ENCODE data around the gene PLCB3. TPM values are rescaled to one million over a fixed set of nuclear protein-coding genes. Genes with fewer than 3 reads are reported as not detected.

PLCB3 gene
- polyA plus RNA-seq, 3 donors = 11.6 to 17.7 (median 15.1) TPM

GRCh38 chr11:64275841-64276240 lies 24.5 kb downstream of the PLCB3 start:
- no peak for DNase-seq (ENCODE audit: extremely low read depth in 1 of 11, low read depth in 9 of 11, low spot score in 4 of 11)

GRCh38 chr11:64276653-64277431 lies 25.5 kb downstream of the PLCB3 start:
- no peak for DNase-seq (ENCODE audit: extremely low read depth in 1 of 11, low read depth in 9 of 11, low spot score in 4 of 11)

- DNase-seq (ENCODE audit: extremely low read depth in 1 of 11, low read depth in 9 of 11, low spot score in 4 of 11) = no peak
These were observed 27.4 kb downstream of the PLCB3 start for GRCh38 chr11:64278576-64279190.

GRCh38 chr11:64281957-64282770 lies 30.8 kb downstream of the PLCB3 start:
- DNase-seq (ENCODE audit: extremely low read depth in 1 of 11, low read depth in 9 of 11, low spot score in 4 of 11) = no peak

- DNase-seq (ENCODE audit: extremely low read depth in 1 of 11, low read depth in 9 of 11, low spot score in 4 of 11) = no peak
These were observed 31.8 kb downstream of the PLCB3 start for GRCh38 chr11:64283092-64283491.

GRCh38 chr11:64284048-64284961 lies 33.0 kb downstream of the PLCB3 start, which contains the start of gene BAD:
BAD (minus strand) TSS chr11:64284665; CDS start chr11:64284368, 297 bp downstream.
- DNase-seq (ENCODE audit: extremely low read depth in 1 of 11, low read depth in 9 of 11, low spot score in 4 of 11) = peak in 10 of 11 donors; percentile 81 to 93 (median 89)

GRCh38 chr11:64284962-64285884 lies 33.9 kb downstream of the PLCB3 start, which contains the start of gene GPR137:
GPR137 (plus strand) TSS chr11:64285848; CDS start chr11:64286525, 677 bp downstream.
- peak in 7 of 11 donors; percentile 74 to 83 (median 81) for DNase-seq (ENCODE audit: extremely low read depth in 1 of 11, low read depth in 9 of 11, low spot score in 4 of 11)

- DNase-seq (ENCODE audit: extremely low read depth in 1 of 11, low read depth in 9 of 11, low spot score in 4 of 11) = no peak
These were observed 34.8 kb downstream of the PLCB3 start for GRCh38 chr11:64285885-64286800.

GRCh38 chr11:64286801-64287159 lies 35.5 kb downstream of the PLCB3 start:
- DNase-seq (ENCODE audit: extremely low read depth in 1 of 11, low read depth in 9 of 11, low spot score in 4 of 11) = no peak

GRCh38 chr11:64287676-64288352 lies 36.5 kb downstream of the PLCB3 start:
- no peak for DNase-seq (ENCODE audit: extremely low read depth in 1 of 11, low read depth in 9 of 11, low spot score in 4 of 11)

GRCh38 chr11:64288353-64288750 lies 37.0 kb downstream of the PLCB3 start:
- no peak for DNase-seq (ENCODE audit: extremely low read depth in 1 of 11, low read depth in 9 of 11, low spot score in 4 of 11)

GRCh38 chr11:64289002-64289564 lies 37.8 kb downstream of the PLCB3 start:
- no peak for DNase-seq (ENCODE audit: extremely low read depth in 1 of 11, low read depth in 9 of 11, low spot score in 4 of 11)

GRCh38 chr11:64290352-64291261 lies 39.3 kb downstream of the PLCB3 start:
- DNase-seq (ENCODE audit: extremely low read depth in 1 of 11, low read depth in 9 of 11, low spot score in 4 of 11) = no peak

- DNase-seq (ENCODE audit: extremely low read depth in 1 of 11, low read depth in 9 of 11, low spot score in 4 of 11) = no peak
These were observed 40.0 kb downstream of the PLCB3 start, which contains the start of gene KCNK4 for GRCh38 chr11:64291262-64291751. KCNK4 (plus strand) TSS chr11:64291302; CDS start chr11:64293019, 1,717 bp downstream.
